Endothelial cell of hepatic sinusoid (primary cell): ENCODE results near the gene ATP13A1.
"Not testable (repeated sequence)": the region's sequence is repeated elsewhere in the genome, so short reads cannot be mapped to it uniquely, and the experiment has no call there.

Experiments
- in situ Hi-C: cut with HindIII; loops from 2 replicates; pipeline ENCODE4 v1.10.0; 2017; ENCODE audit warnings: low sequenced_read_pairs

ATP13A1 gene

GRCh38 chr19:19663256-19664120, at the start of gene ATP13A1:
ATP13A1 (minus strand) TSS chr19:19663676; CDS start chr19:19663666, 10 bp downstream.
- in situ Hi-C loops = loop anchor here (5.0 kb wide), 2 partner anchors 71 to 131 kb away; no protein-coding TSS in a partner anchor

DNA sequence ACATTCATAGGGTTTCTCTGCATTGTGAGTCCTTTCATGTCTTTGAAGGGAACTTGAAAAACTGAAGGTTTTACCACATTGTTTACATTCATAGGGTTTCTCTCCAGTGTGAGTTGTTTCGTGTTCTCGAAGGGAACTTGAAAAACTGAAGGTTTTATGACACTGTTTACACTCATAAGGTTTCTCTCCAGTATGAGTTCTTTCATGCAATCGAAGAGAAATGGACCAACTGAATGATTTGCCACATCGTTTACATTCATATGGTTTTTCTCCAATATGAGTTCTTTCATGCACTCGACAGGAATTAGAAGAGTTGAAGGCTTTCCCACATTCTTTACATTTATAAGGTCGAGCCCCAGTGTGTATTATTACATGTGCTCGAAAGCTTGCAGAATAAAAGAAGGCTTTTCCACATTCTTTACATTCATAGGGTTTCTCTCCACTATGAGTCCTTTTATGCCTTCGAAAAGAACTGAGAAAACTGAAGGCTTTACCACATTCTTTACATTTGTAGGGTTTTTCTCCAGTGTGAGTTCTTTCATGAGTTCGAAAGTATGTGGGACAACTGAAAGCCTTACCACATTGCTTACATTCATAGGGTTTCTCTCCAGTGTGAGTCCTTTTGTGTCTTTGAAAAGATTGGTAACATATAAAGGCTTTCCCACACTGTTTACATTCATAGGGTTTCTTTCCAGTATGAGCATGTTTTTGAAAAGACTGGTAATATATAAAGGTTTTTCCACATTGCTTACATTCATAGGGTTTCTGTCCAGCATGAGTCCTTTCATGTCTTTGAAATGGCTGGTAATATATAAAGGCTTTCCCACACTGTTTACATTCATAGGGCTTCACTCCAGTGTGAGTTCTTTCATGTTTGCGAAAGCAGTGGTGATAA, 48.7 kb upstream of the ATP13A1 start:
- in situ Hi-C loops = no loop called here

- in situ Hi-C loops = no loop called here
Observed at GRCh38 chr19:19711306-19711933, 47.9 kb upstream of the ATP13A1 start.

GRCh38 chr19:19710506-19710905, 47.0 kb upstream of the ATP13A1 start:
- in situ Hi-C loops = no loop called here

DNA sequence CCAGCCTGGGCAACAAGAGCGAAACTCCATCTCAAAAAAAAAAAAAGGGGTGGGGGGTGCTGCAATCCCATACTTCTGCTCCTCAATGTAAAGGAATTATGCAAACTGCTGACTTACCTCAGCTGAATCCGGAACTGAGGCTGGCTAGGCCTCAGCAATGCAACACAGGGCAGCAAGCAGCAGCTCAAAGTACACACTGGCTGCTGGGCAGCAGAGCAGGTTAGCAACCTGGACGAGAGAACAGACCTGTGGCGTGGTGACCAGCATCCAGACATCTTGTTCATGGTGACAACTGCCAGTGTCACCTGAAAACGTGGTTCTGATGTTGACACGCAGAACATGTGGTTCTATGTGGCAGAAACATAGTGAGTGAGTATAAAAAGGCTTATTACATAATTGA, 41.4 kb upstream of the ATP13A1 start:
- in situ Hi-C loops = no loop called here

DNA sequence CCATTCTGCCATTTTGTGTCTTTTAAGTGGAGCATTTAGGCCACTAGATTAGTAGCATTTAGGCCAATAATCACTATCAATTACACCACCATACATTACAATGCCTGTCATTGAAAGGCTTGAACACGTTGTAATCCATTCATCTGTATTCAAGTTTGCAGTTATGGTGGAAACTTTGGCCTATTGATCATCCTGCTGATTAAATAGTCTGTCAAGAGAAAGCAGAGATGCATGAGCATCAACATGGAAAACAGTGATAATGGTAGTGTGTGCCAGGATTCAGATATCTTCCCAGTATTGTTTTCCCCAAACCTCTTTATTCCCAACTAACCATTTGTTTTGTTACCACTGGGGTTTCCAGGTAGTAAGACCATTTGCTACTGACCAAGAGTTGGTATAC, 37.0 kb upstream of the ATP13A1 start:
- in situ Hi-C loops = not testable (repeated sequence)

- in situ Hi-C loops = no loop called here
Observed at GRCh38 chr19:19697589-19697988, 34.1 kb upstream of the ATP13A1 start.

GRCh38 chr19:19696386-19696785, 32.9 kb upstream of the ATP13A1 start:
- in situ Hi-C loops = no loop called here

- in situ Hi-C loops = no loop called here
Observed at GRCh38 chr19:19691683-19692082, 28.2 kb upstream of the ATP13A1 start.

DNA sequence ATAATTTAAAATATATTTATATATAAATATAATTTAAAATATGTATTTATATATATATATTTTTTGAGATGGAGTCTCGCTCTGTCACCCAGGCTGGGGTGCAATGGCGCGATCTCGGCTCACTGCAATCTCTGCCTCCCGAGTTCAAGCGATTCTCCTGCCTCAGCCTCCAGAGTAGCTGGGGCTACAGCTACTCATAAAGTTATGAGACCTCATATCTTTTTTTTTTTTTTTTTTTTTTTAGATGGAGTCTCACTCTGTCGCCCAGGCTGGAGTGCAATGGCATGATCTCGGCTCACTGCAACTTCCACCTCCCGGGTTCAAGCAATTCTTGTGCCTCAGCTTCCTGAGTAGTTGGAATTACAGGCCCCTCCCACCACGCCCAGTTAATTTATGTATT, 25.5 kb upstream of the ATP13A1 start:
- in situ Hi-C loops = not testable (repeated sequence)

DNA sequence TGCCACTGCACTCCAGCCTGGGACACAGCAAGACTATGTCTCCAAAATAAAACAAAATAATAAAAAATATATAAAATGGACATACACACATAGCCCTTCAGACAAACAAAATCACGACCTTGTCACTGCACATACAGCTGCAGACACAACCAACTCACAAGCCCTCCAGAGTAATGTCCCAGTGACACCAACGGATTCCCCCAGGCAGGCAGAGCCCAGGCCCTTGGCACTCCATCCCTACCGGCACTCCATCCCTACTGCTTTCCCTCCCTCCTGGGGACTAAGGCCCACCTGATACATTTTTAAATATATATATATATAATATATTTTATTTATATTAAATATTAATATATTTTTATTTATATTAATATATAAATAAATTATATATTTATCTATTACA, 23.6 kb upstream of the ATP13A1 start:
- in situ Hi-C loops = no loop called here

GRCh38 chr19:19686580-19686979, 23.1 kb upstream of the ATP13A1 start:
- in situ Hi-C loops = no loop called here

GRCh38 chr19:19686119-19686518, 22.6 kb upstream of the ATP13A1 start:
- in situ Hi-C loops = not testable (repeated sequence)

DNA sequence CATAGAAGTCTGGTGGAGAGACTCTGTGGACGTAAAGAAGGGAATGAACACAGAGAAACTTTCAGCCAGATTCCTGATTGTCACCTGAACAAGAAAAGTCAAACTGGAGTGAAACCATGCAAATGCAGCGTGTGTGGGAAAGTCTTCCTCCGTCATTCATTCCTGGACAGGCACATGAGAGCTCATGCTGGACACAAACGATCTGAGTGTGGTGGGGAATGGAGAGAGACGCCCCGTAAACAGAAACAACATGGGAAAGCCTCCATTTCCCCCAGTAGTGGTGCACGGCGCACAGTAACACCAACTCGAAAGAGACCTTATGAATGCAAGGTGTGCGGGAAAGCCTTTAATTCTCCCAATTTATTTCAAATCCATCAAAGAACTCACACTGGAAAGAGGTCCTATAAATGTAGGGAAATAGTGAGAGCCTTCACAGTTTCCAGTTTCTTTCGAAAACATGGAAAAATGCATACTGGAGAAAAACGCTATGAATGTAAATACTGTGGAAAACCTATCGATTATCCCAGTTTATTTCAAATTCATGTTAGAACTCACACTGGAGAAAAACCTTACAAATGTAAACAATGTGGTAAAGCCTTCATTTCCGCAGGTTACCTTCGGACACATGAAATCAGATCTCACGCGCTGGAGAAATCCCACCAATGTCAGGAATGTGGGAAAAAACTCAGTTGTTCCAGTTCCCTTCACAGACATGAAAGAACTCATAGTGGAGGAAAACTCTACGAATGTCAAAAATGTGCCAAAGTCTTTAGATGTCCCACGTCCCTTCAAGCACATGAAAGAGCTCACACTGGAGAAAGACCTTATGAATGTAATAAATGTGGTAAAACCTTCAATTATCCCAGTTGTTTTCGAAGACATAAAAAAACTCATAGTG, 15.9 kb upstream of the ATP13A1 start:
- in situ Hi-C loops = no loop called here

GRCh38 chr19:19677579-19677978, 14.1 kb upstream of the ATP13A1 start:
- in situ Hi-C loops = no loop called here

GRCh38 chr19:19674315-19674714, 10.8 kb upstream of the ATP13A1 start:
- in situ Hi-C loops = no loop called here

GRCh38 chr19:19672816-19673215, 9.3 kb upstream of the ATP13A1 start:
- in situ Hi-C loops = no loop called here

GRCh38 chr19:19670070-19670551, 6.6 kb upstream of the ATP13A1 start:
- in situ Hi-C loops = no loop called here

- in situ Hi-C loops = no loop called here
Observed at GRCh38 chr19:19668230-19669012, 4.9 kb upstream of the ATP13A1 start, which contains the start of gene ZNF101. ZNF101 (plus strand) TSS chr19:19668839; CDS start chr19:19668964, 125 bp downstream.
